Measurements from ENCODE around the gene VSTM2L.

DNA sequence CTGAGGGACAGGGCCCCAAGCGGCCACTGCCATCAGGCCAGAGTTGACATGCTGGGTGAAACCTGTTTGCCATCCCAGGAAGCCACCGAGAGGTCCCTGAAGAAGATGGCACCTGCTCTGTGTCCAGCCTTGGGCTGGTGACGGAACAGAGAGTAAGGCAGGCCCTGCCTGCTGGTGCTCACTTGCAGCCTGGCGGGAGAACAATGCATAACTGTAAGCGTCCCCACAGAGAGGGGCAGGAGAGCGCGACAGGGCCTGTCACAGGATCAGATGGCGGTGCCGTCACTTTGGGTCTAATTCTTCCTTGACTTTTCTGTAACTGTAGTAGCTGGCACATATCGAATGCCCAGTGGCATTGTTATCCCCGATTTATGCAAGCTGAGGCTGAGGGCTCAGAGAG is 29.0 kb upstream of the VSTM2L start:
- TF ChIP-seq, protein P1, sequence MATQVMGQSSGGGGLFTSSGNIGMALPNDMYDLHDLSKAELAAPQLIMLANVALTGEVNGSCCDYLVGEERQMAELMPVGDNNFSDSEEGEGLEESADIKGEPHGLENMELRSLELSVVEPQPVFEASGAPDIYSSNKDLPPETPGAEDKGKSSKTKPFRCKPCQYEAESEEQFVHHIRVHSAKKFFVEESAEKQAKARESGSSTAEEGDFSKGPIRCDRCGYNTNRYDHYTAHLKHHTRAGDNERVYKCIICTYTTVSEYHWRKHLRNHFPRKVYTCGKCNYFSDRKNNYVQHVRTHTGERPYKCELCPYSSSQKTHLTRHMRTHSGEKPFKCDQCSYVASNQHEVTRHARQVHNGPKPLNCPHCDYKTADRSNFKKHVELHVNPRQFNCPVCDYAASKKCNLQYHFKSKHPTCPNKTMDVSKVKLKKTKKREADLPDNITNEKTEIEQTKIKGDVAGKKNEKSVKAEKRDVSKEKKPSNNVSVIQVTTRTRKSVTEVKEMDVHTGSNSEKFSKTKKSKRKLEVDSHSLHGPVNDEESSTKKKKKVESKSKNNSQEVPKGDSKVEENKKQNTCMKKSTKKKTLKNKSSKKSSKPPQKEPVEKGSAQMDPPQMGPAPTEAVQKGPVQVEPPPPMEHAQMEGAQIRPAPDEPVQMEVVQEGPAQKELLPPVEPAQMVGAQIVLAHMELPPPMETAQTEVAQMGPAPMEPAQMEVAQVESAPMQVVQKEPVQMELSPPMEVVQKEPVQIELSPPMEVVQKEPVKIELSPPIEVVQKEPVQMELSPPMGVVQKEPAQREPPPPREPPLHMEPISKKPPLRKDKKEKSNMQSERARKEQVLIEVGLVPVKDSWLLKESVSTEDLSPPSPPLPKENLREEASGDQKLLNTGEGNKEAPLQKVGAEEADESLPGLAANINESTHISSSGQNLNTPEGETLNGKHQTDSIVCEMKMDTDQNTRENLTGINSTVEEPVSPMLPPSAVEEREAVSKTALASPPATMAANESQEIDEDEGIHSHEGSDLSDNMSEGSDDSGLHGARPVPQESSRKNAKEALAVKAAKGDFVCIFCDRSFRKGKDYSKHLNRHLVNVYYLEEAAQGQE (IDR thresholded peaks at IDR 0.05; ENCODE audit: low read depth) = no peak
- TF ChIP-seq RAD21 (IDR thresholded peaks at IDR 0.05; ENCODE audit: low read depth) (no peak), TEAD4 (IDR thresholded peaks at IDR 0.05) (no peak), EP300 (IDR thresholded peaks at IDR 0.05; ENCODE audit: borderline replicate concordance) (no peak), MAX (IDR thresholded peaks at IDR 0.05) (no peak), CEBPB (IDR thresholded peaks at IDR 0.05) (no peak), TAF1 (IDR thresholded peaks at IDR 0.05; ENCODE audit: low read depth) (no peak), YY1 (IDR thresholded peaks at IDR 0.05; ENCODE audit: low read depth) (no peak), NFIC (IDR thresholded peaks at IDR 0.05) (no peak), EGR1 (IDR thresholded peaks at IDR 0.05) (no peak), ZBTB7A (IDR thresholded peaks at IDR 0.05; ENCODE audit: low read depth) (no peak), CREB1 (IDR thresholded peaks at IDR 0.05; ENCODE audit: low read depth) (no peak)
- TF ChIP-seq, protein P2, sequence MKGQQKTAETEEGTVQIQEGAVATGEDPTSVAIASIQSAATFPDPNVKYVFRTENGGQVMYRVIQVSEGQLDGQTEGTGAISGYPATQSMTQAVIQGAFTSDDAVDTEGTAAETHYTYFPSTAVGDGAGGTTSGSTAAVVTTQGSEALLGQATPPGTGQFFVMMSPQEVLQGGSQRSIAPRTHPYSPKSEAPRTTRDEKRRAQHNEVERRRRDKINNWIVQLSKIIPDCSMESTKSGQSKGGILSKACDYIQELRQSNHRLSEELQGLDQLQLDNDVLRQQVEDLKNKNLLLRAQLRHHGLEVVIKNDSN (IDR thresholded peaks at IDR 0.05) = no peak

Measured in Ishikawa (cell line).